DMS79 (cell line): Measurements from ENCODE around the gene UGGT1.
A peak's percentile ranks its signal among the peaks of the same experiment; 100 is the strongest.

ENCODE experiments used
- DNase-seq: peaks from one replicate; lab custom pipeline; 2025; lab: John Stamatoyannopoulos, UW

Gene UGGT1

GRCh38 chr2:128090945-128091725, at the start of gene UGGT1:
UGGT1 (plus strand) TSS chr2:128091200; CDS start chr2:128091358, 158 bp downstream.
- peak; percentile 94 for DNase-seq

GRCh38 chr2:128041561-128041960, 49.4 kb upstream of the UGGT1 start:
- DNase-seq = no peak

GRCh38 chr2:128043041-128043440, 48.0 kb upstream of the UGGT1 start:
- DNase-seq = no peak

GRCh38 chr2:128053331-128053730, 37.7 kb upstream of the UGGT1 start:
- no peak for DNase-seq

- DNase-seq = no peak
These were observed 36.7 kb upstream of the UGGT1 start for GRCh38 chr2:128054104-128054885.

- no peak for DNase-seq
These were observed 33.7 kb upstream of the UGGT1 start for GRCh38 chr2:128057334-128057733.

- DNase-seq = no peak
These were observed 32.9 kb upstream of the UGGT1 start for GRCh38 chr2:128058114-128058513.

- DNase-seq = no peak
These were observed 28.4 kb upstream of the UGGT1 start for GRCh38 chr2:128062571-128062970.

- no peak for DNase-seq
These were observed 26.6 kb upstream of the UGGT1 start for GRCh38 chr2:128064353-128064752.

- DNase-seq = no peak
These were observed 21.2 kb upstream of the UGGT1 start for GRCh38 chr2:128069769-128070168.

- DNase-seq = no peak
These were observed 17.7 kb upstream of the UGGT1 start for GRCh38 chr2:128073278-128073677.

GRCh38 chr2:128076461-128077106, 14.4 kb upstream of the UGGT1 start:
- no peak for DNase-seq

GRCh38 chr2:128084757-128085156, 6.2 kb upstream of the UGGT1 start:
- DNase-seq = no peak

- DNase-seq = no peak
These were observed 4.8 kb upstream of the UGGT1 start for GRCh38 chr2:128086244-128086643.

GRCh38 chr2:128090575-128090944, 440 bp upstream of the UGGT1 start:
- DNase-seq = no peak

GRCh38 chr2:128091726-128092080, 703 bp downstream of the UGGT1 start:
- no peak for DNase-seq

- DNase-seq = no peak
These were observed 1.7 kb downstream of the UGGT1 start for GRCh38 chr2:128092656-128093055.

- no peak for DNase-seq
These were observed 2.8 kb downstream of the UGGT1 start for GRCh38 chr2:128093762-128094161.

GRCh38 chr2:128095201-128095600, 4.2 kb downstream of the UGGT1 start:
- DNase-seq = no peak

GRCh38 chr2:128103407-128103806, 12.4 kb downstream of the UGGT1 start:
- no peak for DNase-seq

GRCh38 chr2:128105072-128105471, 14.1 kb downstream of the UGGT1 start:
- no peak for DNase-seq

GRCh38 chr2:128108166-128108565, 17.2 kb downstream of the UGGT1 start:
- no peak for DNase-seq

GRCh38 chr2:128109243-128109642, 18.2 kb downstream of the UGGT1 start:
- no peak for DNase-seq
